Measurements from ENCODE around the gene SPACA5B. TPM values are rescaled to one million over a fixed set of nuclear protein-coding genes. Genes with fewer than 3 reads are reported as not detected.
"Not testable (repeated sequence)": the region's sequence is repeated elsewhere in the genome, so short reads cannot be mapped to it uniquely, and the experiment has no call there.

The SPACA5B gene
- total RNA-seq, 2 donors from 2014 or later: not detected

DNA sequence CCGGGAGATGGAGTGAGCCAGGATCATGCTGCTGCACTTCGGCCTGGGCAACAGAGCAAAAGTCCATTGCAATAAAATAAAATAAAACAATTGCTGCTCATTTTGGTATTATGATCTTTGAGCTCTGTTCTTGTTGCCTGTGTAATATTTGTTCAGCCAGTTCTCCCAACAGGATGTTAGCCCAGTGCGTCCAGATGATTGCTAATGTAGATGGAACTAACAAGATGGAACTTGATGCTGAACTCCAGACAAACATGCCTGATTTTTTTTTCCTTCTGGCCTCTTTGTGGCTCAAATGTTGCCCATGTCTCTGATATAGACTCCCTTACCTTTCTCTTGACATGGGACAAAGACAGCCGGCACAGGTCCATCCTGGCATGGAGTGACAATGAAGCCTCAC is 50.4 kb downstream of the SPACA5B start:
- intact Hi-C loops (cut with DNase I): no loop called here
- ATAC-seq (no peak), DNase-seq (no peak)

DNA sequence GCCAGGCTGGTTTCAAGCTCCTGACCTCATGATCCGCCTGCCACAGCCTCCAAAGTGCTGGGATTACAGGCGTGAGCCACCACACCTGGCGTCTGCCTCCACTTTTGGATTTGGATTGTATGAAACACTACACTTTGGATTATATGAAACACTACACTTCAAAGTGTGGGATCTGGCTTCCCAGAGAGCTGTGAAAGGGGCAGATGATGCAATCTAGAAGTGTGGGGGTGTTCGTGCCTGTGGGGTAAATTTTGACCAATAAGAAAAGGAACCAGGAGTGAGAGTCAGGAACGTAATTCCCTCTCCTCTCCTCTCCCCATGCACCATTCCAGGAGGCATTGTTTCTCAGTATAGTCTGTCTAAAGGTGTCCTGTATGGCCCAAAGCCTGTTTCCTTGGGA is 51.5 kb downstream of the SPACA5B start:
- ATAC-seq; DNase-seq; intact Hi-C loops (cut with DNase I): not testable (repeated sequence)

Other genes with a start within 250 kb of the SPACA5B start
- 1 to 10 TPM; 2.7 to 2.9 TPM for gene ZNF182, start 126.6 kb upstream of the SPACA5B start, total RNA-seq
- not detected for gene SPACA5, start 123.6 kb upstream of the SPACA5B start, total RNA-seq
- 1 to 10 TPM; 1.7 to 2.8 TPM for gene ZNF630, start 59.0 kb upstream of the SPACA5B start, total RNA-seq
- gene SSX5, start 66.2 kb downstream of the SPACA5B start, total RNA-seq: not detected
- not detected for gene SSX1, start 124.8 kb downstream of the SPACA5B start, total RNA-seq
- gene SSX3, start 226.1 kb downstream of the SPACA5B start, total RNA-seq: not detected

Data from left cardiac atrium (tissue), 4 donors.